HG03175 (cell line): Measurements from ENCODE around the gene CCDC116.
"Not testable (repeated sequence)": the region's sequence is repeated elsewhere in the genome, so short reads cannot be mapped to it uniquely, and the experiment has no call there.

Experiments
- ATAC-seq: cut with Tn5 transposase; IDR thresholded peaks from one replicate; pipeline ENCODE4 v1.9.1; 2021; ENCODE audit warnings: mild to moderate bottlenecking, moderate library complexity; ENCODE audit not compliant: unreplicated experiment

CCDC116 gene, protein sequence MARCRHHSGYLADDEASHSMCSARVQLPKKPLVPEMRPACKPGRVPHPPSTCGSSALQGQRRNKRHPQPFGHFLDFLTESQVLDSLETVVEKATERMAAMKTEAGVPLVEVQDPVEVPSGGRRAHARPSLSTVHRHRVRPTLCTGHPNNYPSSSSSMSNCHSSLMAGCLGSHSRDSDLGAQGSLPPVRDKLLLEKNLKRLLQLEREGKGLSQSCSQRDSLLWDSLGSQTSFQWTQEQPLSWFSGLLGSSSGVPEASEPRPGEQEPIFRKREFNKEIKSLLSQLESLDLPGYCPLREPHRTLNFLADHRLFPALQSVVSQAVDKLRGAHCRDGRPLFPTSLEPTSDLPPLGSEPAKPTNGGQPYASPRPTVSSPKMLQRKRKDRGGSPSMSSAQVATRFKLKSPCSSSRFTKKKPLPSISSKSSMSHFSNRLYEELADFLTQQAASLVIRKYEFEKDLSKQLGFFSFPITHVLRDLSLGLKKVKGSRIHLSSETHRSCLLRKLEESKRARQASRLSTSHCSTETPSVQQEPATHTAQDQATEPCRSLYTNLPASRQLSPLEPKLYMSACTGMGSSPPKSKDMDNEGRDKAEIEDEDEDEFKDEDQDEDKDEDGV

GRCh38 chr22:21632237-21632895 is at the start of gene CCDC116:
TSS of gene CCDC116 (plus strand) at chr22:21632760. CDS start at chr22:21633182, 422 bp downstream.
- ATAC-seq, result no peak

GRCh38 chr22:21582801-21583740 is 49.5 kb upstream of the CCDC116 start:
- no peak for ATAC-seq

- ATAC-seq, result no peak
Measured at GRCh38 chr22:21585389-21585788, 47.2 kb upstream of the CCDC116 start.

DNA sequence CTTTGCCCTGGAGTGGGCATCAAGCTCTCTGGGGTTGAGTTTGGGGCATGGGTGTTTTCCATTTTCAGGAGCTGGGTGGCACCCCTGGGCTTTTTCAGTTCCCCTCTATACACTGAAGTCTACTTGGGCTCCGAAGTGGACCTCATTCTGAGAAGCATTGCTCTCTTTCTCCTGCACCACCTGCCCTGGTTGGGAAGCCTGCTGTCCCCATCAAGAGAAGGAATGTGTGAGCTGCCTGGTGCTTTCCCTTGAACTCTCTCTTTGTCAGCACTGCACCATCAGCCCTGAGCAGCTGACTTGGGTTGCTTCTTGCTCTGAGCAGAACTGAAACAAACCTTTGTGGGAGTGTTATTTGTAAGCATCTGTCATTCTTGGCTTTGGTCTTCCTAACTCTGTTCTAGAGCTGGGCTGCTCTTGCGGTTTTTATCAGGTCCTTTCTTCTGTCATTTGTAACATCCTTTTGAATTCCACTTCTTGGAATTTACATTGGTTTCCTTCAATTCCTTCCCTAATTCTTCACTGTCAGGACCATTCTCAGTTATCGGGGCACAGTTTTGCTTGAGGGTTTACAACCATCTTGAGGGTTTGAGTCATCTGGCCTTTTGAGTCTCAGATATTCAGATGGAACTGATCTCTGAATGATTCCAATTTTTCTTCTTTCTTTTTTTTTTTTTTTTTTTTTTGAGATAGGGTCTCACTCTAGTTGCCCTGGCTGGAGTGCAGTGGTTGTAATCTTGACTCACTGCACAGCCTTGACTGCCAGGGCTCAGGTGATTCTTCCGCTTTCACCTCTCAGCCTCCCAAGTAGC is 44.6 kb upstream of the CCDC116 start:
- peak; percentile 78 for ATAC-seq

GRCh38 chr22:21589396-21589795 is 43.2 kb upstream of the CCDC116 start:
- ATAC-seq, result no peak

GRCh38 chr22:21590809-21591641 is 41.5 kb upstream of the CCDC116 start:
- ATAC-seq, result no peak

DNA sequence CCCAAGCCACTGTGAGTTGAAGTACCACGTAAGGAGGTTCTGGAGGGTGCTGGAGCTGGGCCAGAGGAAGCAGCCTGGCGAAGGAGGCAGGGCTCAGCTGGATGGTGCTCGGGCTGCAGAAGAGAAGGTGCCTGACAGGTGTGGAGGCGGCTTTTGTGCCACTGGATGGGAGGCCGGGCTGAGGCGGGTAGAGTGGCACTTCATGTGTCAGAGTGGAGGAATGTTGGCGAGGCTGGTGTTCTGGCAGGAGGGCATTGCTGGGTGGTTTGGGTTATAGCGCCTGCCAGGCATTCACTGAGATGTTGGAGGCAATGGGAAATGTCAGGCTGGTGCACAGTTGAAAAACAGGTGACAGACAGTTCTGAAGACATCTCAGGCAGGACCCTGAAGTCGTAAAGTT is 40.9 kb upstream of the CCDC116 start:
- ATAC-seq, result no peak

DNA sequence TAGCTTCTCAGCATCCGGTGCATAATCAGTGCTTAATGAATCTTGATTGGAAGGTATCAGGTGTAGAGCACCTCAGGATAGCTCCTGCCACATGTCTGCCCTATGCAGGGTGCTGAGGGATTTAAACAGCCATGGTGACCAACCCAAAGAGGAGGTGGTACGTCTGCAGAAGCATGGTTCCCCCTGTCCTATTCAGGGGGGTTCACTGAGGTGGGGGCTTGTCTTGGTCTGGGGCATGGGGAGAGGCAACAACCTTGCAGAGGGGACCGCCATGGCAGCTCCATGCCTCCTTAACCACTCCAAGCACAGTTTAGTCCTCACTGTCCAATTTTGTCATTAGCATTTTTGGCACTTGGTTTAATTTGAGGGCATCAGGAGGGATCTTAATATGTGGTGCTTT is 40.1 kb upstream of the CCDC116 start:
- ATAC-seq, result no peak

DNA sequence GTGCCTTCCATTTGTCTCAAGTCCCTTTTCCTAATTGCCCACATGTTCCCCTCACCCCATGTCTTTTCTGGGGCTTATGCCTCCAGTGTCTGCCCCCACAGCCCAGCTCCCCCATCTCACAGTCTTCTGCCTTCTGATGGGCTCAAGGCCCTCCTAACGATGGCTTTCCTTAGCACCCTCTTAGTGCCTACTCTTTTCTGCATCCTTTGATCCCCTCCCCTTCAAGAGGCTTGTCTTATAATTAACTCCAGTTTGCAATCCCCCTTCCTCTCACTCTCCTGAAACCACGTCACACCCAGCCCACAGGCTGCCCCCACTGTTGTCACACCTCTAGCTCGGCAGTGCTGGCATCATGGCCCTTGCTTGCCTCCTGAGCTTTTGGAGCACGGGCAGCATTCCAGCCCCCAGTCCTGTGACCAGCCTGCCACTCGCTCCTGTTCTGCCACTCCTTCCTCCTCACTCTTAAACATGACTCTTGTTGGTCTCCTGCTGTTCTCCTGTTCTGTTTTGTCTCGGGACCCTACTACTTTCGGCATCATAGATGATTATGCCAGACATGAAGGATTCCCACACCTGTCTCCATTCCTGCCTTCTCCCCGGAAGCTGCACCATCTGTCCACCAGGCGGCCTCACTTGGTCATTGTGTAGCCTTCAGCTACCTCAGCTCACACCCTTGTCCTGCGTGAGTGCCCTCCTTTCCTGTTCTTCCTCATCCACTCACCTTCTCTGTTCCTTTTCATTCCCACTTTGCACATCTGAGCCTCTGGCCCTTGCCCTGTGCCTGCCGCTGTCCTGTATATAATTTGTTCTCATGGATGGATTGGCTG is 38.9 kb upstream of the CCDC116 start:
- ATAC-seq, result no peak

DNA sequence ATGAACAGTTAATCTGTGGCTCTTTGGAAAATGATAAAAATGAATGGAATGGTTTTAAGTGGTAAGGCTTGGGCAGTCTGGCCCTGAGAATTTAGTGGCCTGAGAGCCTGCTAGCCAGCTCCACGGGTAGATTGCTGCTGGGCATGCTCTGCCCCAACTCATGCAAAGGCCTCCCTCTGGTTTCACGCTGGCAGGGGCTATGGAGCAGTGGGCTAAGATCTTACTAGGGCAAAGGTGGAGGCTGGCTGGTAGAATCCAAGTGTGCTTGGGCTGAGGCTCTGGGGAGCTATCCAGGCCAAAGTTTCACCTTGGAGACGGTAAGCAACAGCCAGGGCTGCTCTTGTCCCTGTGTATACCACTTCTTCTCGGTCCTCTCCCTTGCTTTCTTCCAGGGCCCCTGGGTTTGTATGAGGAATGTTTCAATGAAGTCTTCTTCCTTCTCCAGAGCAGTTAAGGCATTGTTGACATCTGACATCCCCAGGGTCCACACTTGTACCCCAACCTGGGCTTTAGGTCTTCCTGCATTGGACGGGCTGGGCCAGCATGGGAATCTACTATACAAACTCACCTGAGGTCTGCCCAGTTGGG is 37.6 kb upstream of the CCDC116 start:
- no peak for ATAC-seq

DNA sequence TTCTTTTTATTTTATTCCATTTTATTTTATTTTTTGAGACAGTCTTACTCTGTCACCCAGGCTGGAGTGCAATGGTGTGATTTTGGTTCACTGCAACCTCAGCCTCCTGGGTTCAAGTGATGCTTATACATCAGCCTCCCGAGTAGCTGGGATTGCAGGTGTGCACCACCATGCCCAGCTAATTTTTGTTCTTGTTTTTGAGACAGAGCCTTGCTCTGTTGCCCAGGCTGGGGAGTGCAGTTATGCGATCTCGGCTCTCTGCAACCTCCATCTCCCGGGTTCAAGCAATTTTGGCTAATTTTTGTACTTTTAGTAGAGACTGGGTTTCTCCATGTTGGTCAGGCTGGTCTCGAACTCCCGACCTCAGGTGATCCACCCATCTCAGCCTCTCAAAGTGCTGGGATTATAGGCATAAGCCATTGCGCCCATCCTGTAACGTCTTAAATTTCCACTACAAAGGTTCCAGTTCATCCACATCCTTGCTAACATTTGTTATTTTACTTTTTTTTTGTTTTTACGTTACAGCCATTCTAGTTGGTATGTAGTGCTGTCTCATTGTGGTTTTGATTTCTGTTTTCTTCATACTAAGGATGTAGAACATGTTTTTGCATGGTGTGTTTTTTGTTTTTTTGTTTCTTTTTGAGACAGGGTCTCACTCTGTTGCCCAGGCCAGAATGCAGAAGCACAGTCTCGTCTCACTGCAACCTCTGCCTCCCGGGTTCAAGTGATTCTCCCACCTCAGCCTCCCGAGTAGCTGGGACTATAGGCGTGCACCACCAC is 36.0 kb upstream of the CCDC116 start:
- ATAC-seq, result not testable (repeated sequence)

DNA sequence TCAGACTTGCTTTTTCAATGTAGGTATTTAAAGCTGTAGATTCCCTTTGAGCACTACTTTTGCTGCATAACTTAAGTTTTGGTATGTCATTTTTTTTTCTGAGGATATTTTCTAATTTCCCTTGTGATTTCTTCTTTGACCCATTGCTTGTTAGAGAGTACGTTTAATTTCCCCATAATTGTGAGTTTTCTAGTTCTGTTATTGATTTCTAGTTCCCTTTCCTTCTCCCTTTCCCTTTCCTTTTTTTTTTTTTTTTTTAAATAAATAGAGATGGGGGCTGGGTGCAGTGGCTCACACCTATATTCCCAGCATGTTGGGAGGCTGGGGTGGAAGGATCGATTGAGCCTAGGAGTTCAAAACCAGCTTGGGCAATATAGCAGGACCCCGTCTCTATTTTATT is 34.3 kb upstream of the CCDC116 start:
- no peak for ATAC-seq

DNA sequence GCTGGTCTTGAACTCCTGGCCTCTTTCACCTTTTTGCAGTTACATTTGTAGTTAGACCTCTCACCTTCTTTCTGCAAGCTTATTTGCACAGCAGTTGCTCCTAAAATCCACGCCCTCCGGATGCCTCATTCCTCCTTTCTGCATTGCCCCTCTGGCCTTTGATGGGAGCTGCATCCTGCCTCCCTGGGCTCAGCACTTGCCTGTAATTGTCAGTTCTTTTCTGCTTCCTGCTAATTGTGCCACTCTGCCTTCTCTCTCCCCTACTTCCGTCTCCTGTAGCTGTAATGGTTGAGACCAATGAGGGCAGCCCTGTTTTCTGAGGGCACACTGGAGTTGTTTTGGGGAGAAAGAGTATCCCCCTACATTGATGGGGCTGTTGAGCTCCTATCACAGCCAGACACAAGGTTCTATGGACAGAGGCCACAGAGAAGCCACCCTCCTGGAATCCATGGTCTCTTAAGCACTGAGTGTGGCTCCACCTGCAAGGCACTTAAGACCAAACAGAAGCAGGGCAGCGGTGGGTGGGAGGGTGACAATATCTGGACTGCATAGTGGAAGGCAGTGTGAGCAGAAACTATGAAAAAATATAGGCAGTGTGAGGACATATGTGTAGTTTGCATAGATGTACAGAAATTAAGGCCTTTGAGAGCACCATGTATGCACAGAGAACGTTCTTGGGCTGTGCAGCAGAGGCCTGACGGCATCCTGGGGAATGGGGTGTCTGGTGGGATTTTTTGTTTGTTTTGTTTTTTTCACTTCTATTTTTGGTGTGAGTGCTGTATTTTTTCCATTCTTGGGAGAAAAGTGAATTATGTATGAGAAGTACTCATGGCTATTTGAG is 33.3 kb upstream of the CCDC116 start:
- ATAC-seq, result no peak

DNA sequence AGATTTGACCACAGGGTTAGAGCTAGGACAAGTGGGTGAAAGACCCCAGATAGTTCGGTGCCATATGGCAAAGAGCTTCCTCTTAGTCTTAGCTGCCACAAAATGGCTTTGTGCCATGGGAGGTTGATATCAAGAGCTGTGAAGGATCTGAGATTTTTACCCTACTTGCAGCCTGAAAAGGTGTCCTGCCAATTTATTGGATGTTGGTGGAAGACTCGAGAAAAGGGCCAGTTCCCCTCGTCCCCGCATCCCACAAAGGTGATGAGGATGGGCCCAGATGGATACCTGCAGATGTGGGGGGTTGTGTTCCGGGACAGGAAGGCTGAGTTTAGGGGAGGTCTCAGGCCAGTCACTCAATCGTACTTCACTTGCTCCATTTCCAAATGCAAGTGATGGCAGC is 30.0 kb upstream of the CCDC116 start:
- no peak for ATAC-seq

- ATAC-seq, result no peak
Measured at GRCh38 chr22:21603973-21604372, 28.6 kb upstream of the CCDC116 start.

DNA sequence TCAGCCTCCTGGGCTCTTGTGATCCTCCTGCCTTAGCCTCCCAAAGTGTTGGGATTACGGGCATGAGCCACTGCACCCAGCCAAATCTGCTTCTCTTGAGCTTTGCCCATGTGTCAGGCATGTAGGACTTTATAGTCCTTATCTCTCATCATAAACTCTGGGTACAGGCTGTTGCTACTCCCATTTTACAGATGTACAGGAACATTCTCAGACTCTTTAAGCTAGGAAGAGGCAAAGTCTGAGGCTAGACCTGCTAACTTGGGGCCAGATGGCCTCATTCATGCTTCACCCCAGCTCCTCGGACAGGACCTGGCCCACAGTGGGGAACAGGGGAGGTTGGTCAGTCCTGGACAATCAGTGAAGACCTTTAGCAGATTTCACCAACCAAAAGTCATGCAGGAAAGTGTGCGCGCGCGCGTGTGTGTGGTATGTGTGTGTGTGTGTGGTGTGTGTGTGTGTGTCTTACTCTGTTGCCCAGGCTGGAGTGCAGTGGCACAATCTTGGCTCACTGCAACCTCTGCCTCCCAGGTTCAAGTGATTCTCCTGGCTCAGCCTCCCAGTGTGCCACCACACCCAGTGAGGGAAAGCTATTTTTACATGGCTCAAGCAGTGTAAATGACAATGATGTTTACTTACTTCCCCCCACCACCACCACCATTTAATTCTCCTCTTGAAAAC is 26.5 kb upstream of the CCDC116 start:
- no peak for ATAC-seq
